GM12874 (cell line): ENCODE results near the gene POFUT1.

Source experiments
- TF ChIP-seq, protein P1 (sequence below): IDR thresholded peaks from 2 replicates; pipeline ENCODE4 v1.5.1; 2011; ENCODE audit warnings: low read depth, mild to moderate bottlenecking, control low read depth, low read length, moderate library complexity; ENCODE audit not compliant: insufficient read depth

The POFUT1 gene

DNA sequence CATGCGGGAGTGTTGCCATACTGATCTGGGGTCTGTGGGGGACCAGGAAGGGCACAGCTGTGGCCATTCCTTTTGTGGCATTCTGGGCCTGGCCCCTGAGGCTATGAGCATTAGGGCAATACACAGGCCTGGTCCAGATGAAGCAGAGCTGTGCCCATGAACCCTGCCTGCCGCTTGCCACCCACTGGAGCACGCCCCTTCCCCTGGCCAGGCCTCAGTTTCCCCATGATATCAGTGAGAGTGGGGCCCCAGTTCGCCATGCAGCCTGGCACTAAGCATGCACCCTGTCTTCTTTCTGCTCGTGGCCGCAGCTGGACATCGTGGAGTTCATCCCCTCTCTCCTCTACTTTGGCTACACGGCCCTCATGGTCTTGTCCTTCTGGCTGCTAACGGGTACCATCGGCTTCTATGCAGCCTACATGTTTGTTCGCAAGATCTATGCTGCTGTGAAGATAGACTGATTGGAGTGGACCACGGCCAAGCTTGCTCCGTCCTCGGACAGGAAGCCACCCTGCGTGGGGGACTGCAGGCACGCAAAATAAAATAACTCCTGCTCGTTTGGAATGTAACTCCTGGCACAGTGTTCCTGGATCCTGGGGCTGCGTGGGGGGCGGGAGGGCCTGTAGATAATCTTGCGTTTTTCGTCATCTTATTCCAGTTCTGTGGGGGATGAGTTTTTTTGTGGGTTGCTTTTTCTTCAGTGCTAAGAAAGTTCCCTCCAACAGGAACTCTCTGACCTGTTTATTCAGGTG is 42.5 kb upstream of the POFUT1 start:
- TF ChIP-seq, protein P1, sequence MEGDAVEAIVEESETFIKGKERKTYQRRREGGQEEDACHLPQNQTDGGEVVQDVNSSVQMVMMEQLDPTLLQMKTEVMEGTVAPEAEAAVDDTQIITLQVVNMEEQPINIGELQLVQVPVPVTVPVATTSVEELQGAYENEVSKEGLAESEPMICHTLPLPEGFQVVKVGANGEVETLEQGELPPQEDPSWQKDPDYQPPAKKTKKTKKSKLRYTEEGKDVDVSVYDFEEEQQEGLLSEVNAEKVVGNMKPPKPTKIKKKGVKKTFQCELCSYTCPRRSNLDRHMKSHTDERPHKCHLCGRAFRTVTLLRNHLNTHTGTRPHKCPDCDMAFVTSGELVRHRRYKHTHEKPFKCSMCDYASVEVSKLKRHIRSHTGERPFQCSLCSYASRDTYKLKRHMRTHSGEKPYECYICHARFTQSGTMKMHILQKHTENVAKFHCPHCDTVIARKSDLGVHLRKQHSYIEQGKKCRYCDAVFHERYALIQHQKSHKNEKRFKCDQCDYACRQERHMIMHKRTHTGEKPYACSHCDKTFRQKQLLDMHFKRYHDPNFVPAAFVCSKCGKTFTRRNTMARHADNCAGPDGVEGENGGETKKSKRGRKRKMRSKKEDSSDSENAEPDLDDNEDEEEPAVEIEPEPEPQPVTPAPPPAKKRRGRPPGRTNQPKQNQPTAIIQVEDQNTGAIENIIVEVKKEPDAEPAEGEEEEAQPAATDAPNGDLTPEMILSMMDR: no peak

DNA sequence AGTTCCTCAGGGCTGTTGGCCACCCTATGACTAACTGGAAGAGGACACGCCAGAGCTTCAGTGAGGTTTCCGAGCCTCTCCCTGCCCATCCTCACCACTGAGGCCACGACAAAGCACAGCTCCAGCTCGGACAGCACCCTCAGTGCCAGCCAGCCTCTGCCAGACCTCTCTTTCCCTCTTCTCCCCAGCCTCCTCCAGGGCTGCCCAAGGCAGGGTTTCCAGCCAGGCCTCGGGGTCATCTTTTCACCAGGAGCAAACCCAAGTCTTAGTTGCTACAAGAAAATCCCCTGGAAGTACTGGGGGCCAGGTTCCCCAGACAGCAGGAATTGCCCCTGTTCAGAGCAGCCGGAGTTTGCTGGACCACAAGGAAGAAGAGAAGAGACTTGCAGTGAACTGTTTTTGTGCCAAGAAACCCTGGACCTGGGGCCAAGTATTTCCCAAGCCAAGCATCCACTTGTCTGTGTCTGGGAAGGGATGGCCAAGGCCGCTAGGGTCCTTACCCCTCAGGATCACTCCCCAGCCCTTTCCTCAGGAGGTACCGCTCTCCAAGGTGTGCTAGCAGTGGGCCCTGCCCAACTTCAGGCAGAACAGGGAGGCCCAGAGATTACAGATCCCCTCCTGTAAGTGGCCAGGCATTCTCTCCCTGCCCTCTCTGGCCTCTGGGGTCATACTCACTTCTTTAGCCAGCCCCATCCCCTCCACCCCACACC is 41.7 kb upstream of the POFUT1 start:
- TF ChIP-seq, protein P1: no peak

DNA sequence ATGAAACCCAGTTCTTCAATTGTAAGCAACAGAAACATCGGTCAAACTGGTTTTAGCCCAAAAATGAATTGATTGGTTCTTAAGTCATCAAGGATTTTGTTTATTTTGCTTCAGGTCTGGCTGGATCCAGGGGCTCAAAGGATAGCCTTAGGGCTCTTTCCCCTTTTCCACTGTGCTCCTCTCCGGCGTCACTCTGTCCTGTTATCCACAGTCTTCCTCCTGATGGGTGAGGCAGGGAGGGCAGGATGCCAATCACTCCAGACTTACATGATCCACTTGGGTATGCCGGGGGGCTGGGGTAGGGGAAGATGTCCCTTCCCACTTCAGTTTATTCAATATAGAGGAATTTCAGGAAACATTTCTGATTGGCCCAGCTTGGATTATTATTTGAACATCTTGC is 40.1 kb upstream of the POFUT1 start:
- TF ChIP-seq, protein P1: no peak

DNA sequence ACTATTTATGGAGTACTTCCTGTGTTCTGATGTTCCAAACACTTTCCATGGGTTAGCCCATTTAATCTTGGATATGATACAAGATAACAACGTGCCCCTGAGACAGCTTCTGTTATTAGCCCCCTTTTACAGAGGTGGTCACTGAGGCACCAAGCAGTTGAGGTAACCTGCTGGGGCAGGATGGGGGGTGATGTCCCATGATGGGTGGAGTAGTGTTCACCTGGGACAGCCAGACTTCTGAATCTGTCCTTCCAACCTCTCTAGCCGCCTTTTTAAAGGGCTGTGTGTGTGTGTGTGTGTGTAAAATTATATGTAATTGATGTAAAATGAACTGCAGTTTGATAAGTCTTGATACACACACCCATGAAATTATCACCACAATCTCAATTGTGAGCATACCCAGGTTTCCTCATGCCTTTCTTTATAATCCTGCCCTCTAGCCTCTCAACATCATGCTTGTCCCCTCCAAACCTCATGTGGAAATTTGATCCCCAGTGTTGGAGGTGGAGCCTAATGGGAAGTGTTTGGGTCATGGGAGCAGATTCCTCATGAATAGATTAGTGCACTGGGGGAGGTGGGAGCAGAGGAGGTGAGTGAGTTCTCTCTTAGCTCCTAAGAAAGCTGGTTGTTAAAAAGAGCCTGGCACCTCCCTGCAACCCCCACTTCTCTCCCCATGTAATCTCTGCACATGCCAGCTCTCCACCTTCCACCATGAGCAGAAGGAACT is 39.3 kb upstream of the POFUT1 start:
- TF ChIP-seq, protein P1: no peak

DNA sequence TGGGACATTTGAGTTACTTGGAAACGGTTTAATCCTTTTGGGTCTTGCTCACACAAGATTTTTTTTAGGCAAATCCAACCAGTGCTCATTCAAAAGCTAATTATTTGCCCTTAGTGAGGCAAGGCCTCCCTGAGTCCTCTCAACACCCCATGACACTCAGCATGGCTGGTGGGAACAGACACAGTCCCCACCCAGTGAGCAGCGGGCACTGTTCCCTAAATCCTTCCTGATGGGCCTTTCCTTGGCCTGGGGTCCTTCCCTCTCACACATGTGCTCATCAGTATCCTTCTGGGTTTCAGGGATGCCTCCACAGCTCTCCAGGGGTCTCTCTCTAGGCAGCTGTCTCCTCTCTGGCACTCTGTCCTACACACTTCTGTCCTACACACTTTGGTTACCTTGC is 28.2 kb upstream of the POFUT1 start:
- TF ChIP-seq, protein P1: no peak

DNA sequence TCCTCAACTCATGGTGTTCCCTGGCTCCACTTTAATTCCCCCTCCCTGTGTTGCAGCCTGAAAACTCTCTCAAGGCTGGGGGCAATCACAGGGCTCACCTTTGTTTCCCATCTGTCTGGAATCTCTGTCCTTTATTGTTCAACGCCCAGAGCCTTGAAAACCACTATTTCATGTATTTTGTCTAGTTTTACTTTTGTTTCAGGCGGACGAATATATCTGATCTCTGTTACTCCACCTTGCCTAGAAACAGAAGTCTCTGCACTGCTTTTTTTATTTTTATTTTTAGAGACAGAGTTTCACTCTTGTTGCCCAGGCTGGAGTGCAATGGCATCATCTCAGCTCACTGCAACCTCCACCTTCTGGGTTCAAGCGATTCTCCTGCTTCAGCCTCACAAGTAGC is 27.7 kb upstream of the POFUT1 start:
- TF ChIP-seq, protein P1: no peak

DNA sequence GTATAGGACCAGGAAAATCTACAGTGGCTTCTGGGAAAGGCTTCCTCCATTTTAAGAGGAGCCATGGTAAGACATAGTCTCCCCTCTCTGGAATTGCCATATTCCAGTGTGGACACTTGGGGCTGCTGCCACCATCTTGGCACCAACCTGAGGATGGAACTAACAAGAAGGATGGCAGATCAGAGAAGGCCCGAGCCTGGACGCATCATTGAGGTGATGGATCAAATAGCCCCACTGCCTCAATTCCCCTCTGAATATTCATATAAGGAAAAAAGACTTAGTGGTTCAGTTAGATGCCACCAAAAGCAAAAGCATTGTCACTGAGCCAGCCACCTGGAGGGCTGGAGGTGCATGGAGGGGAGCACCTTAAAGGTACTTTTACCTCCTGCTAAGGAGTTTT is 26.1 kb upstream of the POFUT1 start:
- TF ChIP-seq, protein P1: no peak
